Panc1 (cell line): Measurements from ENCODE around the gene NFKBIL1. TPM values are rescaled to one million over a fixed set of nuclear protein-coding genes. Genes with fewer than 3 reads are reported as not detected.
"Not testable (repeated sequence)": the region's sequence is repeated elsewhere in the genome, so short reads cannot be mapped to it uniquely, and the experiment has no call there.

ENCODE experiments used
- ATAC-seq: fragments of 200-7000 bp; cut with Tn5 transposase; 2 replicates; pipeline ENCODE4 v1.9.1; 2020; ENCODE audit warnings: mild to moderate bottlenecking, moderate library complexity
- BruUV-seq: library from RNA; stranded (reverse); fragments of 400-500 nt; replicated peaks from 2 replicates; lab custom pipeline; 2021; lab: Mats Ljungman, UMichigan
- CTCF ChIA-PET: fragments of 300-600 bp; sonication (Branson Sonifier 250); formaldehyde crosslinking; loops from one replicate; lab custom pipeline; 2022; ENCODE audit warnings: antibody characterized with exemption; lab: Charles Lee
- POLR2A ChIA-PET: fragments of 300-600 bp; sonication (Branson Sonifier 250); formaldehyde crosslinking; loops from one replicate; lab custom pipeline; 2022; ENCODE audit warnings: antibody characterized with exemption; lab: Charles Lee
- DNase-seq: peaks from one replicate; pipeline ENCODE4 v3.0.0-alpha.2; 2010; ENCODE audit warnings: low read depth, low spot score
- H3K27ac ChIP-seq: 2 replicates; pipeline ENCODE4 v1.5.1; 2011; ENCODE audit warnings: mild to moderate bottlenecking, low read length, inconsistent platforms
- H3K27me3 ChIP-seq: fragments of 200-500 bp; sonication (Bioruptor generic); 2 replicates; pipeline ENCODE4 v1.6.0; 2014; ENCODE audit warnings: low read length, inconsistent platforms; ENCODE audit not compliant: control insufficient read depth, insufficient read depth
- H3K36me3 ChIP-seq: fragments of 200-500 bp; sonication (Bioruptor generic); 2 replicates; pipeline ENCODE4 v1.5.1; 2014; ENCODE audit warnings: inconsistent platforms, mild to moderate bottlenecking, low read length, moderate library complexity; ENCODE audit not compliant: control insufficient read depth, insufficient read depth
- H3K4me1 ChIP-seq: 2 replicates; pipeline ENCODE4 v1.5.1; 2011; ENCODE audit warnings: inconsistent platforms, mild to moderate bottlenecking, low read length, moderate library complexity; ENCODE audit not compliant: control insufficient read depth, insufficient read depth
- H3K4me3 ChIP-seq, 2 experiments: 2 replicates each; pipeline ENCODE4 v1.5.1; 2011 to 2012; ENCODE audit warnings: low read depth in 2 of 2, low read length in 2 of 2, mild to moderate bottlenecking in 2 of 2, inconsistent platforms in 1 of 2, moderate library complexity in 1 of 2
- H3K9me3 ChIP-seq: fragments of 200-500 bp; sonication (Bioruptor generic); 2 replicates; pipeline ENCODE4 v1.5.1; 2014; ENCODE audit warnings: low read depth, mild to moderate bottlenecking, inconsistent platforms, low read length, moderate library complexity; ENCODE audit not compliant: control insufficient read depth, insufficient read depth
- POLR2AphosphoS5 ChIP-seq: IDR thresholded peaks from 2 replicates; pipeline ENCODE4 v1.6.1; 2012; ENCODE audit warnings: mild to moderate bottlenecking, low read depth, low read length, moderate library complexity
- SIN3A ChIP-seq: IDR thresholded peaks from 2 replicates; pipeline ENCODE4 v1.6.1; 2012; ENCODE audit warnings: low read depth, mild to moderate bottlenecking, low read length, moderate library complexity, borderline replicate concordance; ENCODE audit not compliant: insufficient read depth
- TCF7L2 ChIP-seq: IDR thresholded peaks from 2 replicates; pipeline ENCODE4 v1.6.1; 2011; ENCODE audit warnings: mild to moderate bottlenecking, low read depth, low read length, inconsistent platforms
- in situ Hi-C: cut with HindIII; loops from 2 replicates; pipeline ENCODE4 v1.10.0; 2016; ENCODE audit warnings: low sequenced_read_pairs, low pct_unique_long_range_greater_than_20kb
- intact Hi-C: fragments of 100-400 bp; cut with micrococcal nuclease; formaldehyde crosslinking; loops from one replicate; pipeline ENCODE4 v1.10.0; 2022; ENCODE audit not compliant: unreplicated experiment
- total RNA-seq: library from RNA; stranded (reverse); gene quantifications from one replicate; pipeline ENCODE4 v1.2.1, GENCODE V29; 2021; ENCODE audit not compliant: unreplicated experiment
- TF ChIP-seq, protein P1 (sequence below): fragments of 450-650 bp; IDR thresholded peaks from 2 replicates; pipeline ENCODE4 v1.5.1; 2017; ENCODE audit warnings: mild to moderate bottlenecking
- TF ChIP-seq, protein P2 (sequence below), 2 experiments: IDR thresholded peaks; 2 replicates each; pipeline ENCODE4 v1.6.1; 2011 to 2012; ENCODE audit warnings: low read depth in 2 of 2, control low read depth in 1 of 2, low read length in 1 of 2, mild to moderate bottlenecking in 1 of 2, moderate library complexity in 1 of 2; ENCODE audit not compliant: insufficient read depth in 1 of 2

NFKBIL1 gene
- total RNA-seq, 1 experiment from 2014 or later: 27.9 TPM

DNA sequence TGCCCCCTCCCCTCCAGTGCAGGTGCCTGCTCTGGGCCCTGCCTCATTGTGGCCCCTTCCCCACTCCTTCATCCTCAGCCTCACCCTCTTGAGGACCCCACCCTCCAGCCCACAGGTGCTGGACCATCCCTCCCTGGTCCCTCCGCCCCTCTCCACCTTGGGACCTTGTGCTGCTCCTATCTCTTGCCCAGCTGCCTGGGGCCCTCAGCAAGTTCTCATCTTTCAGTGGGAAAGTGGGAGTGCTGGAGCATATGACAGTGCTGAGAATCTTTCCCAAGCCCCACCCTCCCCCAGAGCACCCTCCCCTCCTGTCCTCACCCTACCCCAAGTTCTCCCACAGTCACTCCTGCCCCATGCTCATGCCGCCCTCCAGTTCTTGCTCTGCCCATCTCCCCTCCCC lies 47.8 kb upstream of the NFKBIL1 start:
- in situ Hi-C loops, H3K36me3 ChIP-seq, POLR2A ChIA-PET, H3K27me3 ChIP-seq, H3K27ac ChIP-seq, CTCF ChIA-PET, ATAC-seq, BruUV-seq, intact Hi-C loops, H3K9me3 ChIP-seq, DNase-seq: not testable (repeated sequence)
- Histone ChIP-seq H3K4me3 (peak overlapping the region; percentile 79 to 83), H3K4me1 (peaks cover 16% of the 10 kb centered on the region; the same call in 1 of the 2 replicates)

DNA sequence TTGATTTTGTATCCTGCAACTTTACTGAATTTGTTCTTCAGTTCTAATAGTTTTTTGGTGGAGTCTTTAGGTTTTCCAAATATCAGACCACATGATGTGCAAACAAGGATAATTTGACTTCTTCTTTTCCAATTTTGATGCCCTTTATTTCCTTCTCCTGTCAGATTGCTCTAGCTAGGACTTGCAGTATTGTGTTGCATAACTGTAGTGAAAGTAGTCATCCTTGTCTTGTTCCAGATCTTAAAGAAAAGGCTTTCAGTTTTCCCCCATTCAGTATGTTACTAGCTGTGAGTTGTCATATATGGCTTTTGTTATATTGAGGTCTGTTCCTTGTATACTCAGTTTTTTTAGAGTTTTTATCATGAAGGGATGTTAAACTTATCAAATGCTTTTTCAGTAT lies 44.8 kb upstream of the NFKBIL1 start:
- TF ChIP-seq SIN3A (no peak), POLR2AphosphoS5 (no peak), TCF7L2 (no peak)
- TF ChIP-seq, protein P1, sequence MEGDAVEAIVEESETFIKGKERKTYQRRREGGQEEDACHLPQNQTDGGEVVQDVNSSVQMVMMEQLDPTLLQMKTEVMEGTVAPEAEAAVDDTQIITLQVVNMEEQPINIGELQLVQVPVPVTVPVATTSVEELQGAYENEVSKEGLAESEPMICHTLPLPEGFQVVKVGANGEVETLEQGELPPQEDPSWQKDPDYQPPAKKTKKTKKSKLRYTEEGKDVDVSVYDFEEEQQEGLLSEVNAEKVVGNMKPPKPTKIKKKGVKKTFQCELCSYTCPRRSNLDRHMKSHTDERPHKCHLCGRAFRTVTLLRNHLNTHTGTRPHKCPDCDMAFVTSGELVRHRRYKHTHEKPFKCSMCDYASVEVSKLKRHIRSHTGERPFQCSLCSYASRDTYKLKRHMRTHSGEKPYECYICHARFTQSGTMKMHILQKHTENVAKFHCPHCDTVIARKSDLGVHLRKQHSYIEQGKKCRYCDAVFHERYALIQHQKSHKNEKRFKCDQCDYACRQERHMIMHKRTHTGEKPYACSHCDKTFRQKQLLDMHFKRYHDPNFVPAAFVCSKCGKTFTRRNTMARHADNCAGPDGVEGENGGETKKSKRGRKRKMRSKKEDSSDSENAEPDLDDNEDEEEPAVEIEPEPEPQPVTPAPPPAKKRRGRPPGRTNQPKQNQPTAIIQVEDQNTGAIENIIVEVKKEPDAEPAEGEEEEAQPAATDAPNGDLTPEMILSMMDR: no peak
- TF ChIP-seq, protein P2, sequence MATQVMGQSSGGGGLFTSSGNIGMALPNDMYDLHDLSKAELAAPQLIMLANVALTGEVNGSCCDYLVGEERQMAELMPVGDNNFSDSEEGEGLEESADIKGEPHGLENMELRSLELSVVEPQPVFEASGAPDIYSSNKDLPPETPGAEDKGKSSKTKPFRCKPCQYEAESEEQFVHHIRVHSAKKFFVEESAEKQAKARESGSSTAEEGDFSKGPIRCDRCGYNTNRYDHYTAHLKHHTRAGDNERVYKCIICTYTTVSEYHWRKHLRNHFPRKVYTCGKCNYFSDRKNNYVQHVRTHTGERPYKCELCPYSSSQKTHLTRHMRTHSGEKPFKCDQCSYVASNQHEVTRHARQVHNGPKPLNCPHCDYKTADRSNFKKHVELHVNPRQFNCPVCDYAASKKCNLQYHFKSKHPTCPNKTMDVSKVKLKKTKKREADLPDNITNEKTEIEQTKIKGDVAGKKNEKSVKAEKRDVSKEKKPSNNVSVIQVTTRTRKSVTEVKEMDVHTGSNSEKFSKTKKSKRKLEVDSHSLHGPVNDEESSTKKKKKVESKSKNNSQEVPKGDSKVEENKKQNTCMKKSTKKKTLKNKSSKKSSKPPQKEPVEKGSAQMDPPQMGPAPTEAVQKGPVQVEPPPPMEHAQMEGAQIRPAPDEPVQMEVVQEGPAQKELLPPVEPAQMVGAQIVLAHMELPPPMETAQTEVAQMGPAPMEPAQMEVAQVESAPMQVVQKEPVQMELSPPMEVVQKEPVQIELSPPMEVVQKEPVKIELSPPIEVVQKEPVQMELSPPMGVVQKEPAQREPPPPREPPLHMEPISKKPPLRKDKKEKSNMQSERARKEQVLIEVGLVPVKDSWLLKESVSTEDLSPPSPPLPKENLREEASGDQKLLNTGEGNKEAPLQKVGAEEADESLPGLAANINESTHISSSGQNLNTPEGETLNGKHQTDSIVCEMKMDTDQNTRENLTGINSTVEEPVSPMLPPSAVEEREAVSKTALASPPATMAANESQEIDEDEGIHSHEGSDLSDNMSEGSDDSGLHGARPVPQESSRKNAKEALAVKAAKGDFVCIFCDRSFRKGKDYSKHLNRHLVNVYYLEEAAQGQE (IDR thresholded peaks at IDR 0.05; ENCODE audit: insufficient read depth in 1 of 2, low read depth in 2 of 2, low read length in 1 of 2): no peak
- Histone ChIP-seq H3K9me3 (no peaks in the 10 kb centered on the region), H3K4me1 (peaks cover 8% of the 10 kb centered on the region; the same call in 1 of the 2 replicates), H3K4me3 (no peak overlapping the region), H3K27ac (no peak overlapping the region), H3K36me3 (peaks cover 2% of the 10 kb centered on the region; the same call in 1 of the 2 replicates), H3K27me3 (no peaks in the 10 kb centered on the region)
- no TSS peak for BruUV-seq
- no peak for DNase-seq
- in situ Hi-C loops: no loop called here
- no peak for ATAC-seq
- CTCF ChIA-PET: no interaction called here
- intact Hi-C loops: no loop called here
- POLR2A ChIA-PET: no interaction called here

DNA sequence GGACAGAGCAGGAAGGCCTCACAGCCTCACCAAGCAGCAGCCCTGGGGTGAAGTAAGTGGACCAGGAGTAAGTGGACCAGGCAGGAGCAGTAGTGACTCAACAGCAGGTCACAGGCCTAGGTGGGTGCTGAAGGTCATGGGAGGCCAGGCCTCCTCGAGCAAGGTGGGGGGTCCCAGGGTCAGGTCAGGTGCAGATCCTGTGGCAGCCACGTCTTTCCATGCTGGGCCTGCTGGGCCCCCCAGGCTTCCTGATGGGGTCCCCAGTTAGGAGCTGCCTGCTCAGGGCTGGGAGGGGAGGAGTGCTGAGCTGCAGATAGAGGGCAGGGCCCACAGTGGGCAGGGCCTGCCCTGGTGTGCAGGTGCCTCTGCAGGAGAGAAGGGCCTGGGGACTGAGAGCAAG lies 38.4 kb upstream of the NFKBIL1 start:
- H3K4me1 ChIP-seq, intact Hi-C loops, H3K27ac ChIP-seq, H3K36me3 ChIP-seq, DNase-seq, CTCF ChIA-PET, H3K27me3 ChIP-seq, H3K4me3 ChIP-seq, in situ Hi-C loops, H3K9me3 ChIP-seq, BruUV-seq: not testable (repeated sequence)
- 0 out of 2 replicates have a peak, but pooled peaks have one; percentile 28 for ATAC-seq
- POLR2A ChIA-PET: interaction anchor here (0.6 kb wide), 1 partner anchor 16 kb away, joined by 6 read pairs; no protein-coding TSS in a partner anchor
